Tibial nerve (tissue), 3 donors: ENCODE results near the gene IL1RAPL2.

Source experiments
- POLR2A ChIP-seq, 2 donors: fragments of 450-650 bp; IDR thresholded peaks; one replicate each; pipeline ENCODE4 v1.6.1; 2017; ENCODE audit warnings: antibody characterized with exemption in 2 of 2, mild to moderate bottlenecking in 2 of 2, moderate library complexity in 2 of 2
- TF ChIP-seq, protein P1 (sequence below), 5 experiments: fragments of 200-600 bp in 3 of 5; fragments of 450-650 bp in 2 of 5; sonication (generic) in 3 of 5; IDR thresholded peaks; one replicate each; pipeline ENCODE4 v1.5.1; 2016 to 2019; ENCODE audit warnings: antibody characterized with exemption in 5 of 5, mild to moderate bottlenecking in 3 of 5, moderate library complexity in 2 of 5

- TF ChIP-seq, protein P1, sequence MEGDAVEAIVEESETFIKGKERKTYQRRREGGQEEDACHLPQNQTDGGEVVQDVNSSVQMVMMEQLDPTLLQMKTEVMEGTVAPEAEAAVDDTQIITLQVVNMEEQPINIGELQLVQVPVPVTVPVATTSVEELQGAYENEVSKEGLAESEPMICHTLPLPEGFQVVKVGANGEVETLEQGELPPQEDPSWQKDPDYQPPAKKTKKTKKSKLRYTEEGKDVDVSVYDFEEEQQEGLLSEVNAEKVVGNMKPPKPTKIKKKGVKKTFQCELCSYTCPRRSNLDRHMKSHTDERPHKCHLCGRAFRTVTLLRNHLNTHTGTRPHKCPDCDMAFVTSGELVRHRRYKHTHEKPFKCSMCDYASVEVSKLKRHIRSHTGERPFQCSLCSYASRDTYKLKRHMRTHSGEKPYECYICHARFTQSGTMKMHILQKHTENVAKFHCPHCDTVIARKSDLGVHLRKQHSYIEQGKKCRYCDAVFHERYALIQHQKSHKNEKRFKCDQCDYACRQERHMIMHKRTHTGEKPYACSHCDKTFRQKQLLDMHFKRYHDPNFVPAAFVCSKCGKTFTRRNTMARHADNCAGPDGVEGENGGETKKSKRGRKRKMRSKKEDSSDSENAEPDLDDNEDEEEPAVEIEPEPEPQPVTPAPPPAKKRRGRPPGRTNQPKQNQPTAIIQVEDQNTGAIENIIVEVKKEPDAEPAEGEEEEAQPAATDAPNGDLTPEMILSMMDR (IDR thresholded peaks at IDR 0.05) = no peak
- no peak for TF ChIP-seq POLR2A (IDR thresholded peaks at IDR 0.05)
Measured at GRCh38 chrX:105765691-105766090, 1199.7 kb downstream of the IL1RAPL2 start.
